HFF-Myc (cell line): ENCODE results near the gene CREB3L2.

Experiments used
- DNase-seq: peaks from one replicate; pipeline ENCODE4 v3.0.0-alpha.2; 2011; ENCODE audit warnings: low read depth; ENCODE audit errors: extremely low read depth
- H3K4me3 ChIP-seq: replicated peaks from 2 replicates; pipeline ENCODE4 v1.5.1; 2011; ENCODE audit warnings: low read depth, mild to moderate bottlenecking, control low read depth, low read length
- CTCF ChIP-seq: IDR thresholded peaks from 2 replicates; pipeline ENCODE4 v1.5.1; 2012; ENCODE audit warnings: mild to moderate bottlenecking, low read depth, low read length, control low read depth; ENCODE audit errors: missing control alignments

Gene CREB3L2

GRCh38 chr7:137946011-137946410 lies 55.9 kb downstream of the CREB3L2 start:
- no peak for DNase-seq
- no peak for TF ChIP-seq CTCF
- no peak overlapping the region for H3K4me3 ChIP-seq

GRCh38 chr7:137944168-137944567 lies 57.7 kb downstream of the CREB3L2 start:
- TF ChIP-seq CTCF: no peak
- DNase-seq: no peak
- no peak overlapping the region for H3K4me3 ChIP-seq

GRCh38 chr7:137943132-137943551 lies 58.7 kb downstream of the CREB3L2 start:
- no peak overlapping the region for H3K4me3 ChIP-seq
- TF ChIP-seq CTCF: no peak
- DNase-seq: no peak

GRCh38 chr7:137942484-137943115 lies 59.3 kb downstream of the CREB3L2 start:
- TF ChIP-seq CTCF: no peak
- no peak overlapping the region for H3K4me3 ChIP-seq
- DNase-seq: no peak

GRCh38 chr7:137940656-137941518 lies 61.0 kb downstream of the CREB3L2 start:
- no peak overlapping the region for H3K4me3 ChIP-seq
- no peak for TF ChIP-seq CTCF
- no peak for DNase-seq

- DNase-seq: no peak
- no peak overlapping the region for H3K4me3 ChIP-seq
- no peak for TF ChIP-seq CTCF
These were observed 61.7 kb downstream of the CREB3L2 start for GRCh38 chr7:137940218-137940617.
